ENCODE measurements around the gene PALLD. TPM values are rescaled to one million over a fixed set of nuclear protein-coding genes. Genes with fewer than 3 reads are reported as not detected.

The PALLD gene
- total and polyA plus RNA-seq, 2 of the 8 experiments (the other 6 are each of a cell fraction or from before 2014, with no cell fraction given): 10.5 to 25.0 TPM

GRCh38 chr4:168580228-168580627 lies 83.4 kb downstream of the PALLD start:
- CTCF ChIA-PET (ENCODE audit: partially characterized antibody): interaction anchor here (0.6 kb wide), 1 partner anchor 51 kb away, joined by 3 read pairs; no protein-coding TSS in a partner anchor
- Histone ChIP-seq H3K36me3 (ENCODE audit: control insufficient read depth in 2 of 4, insufficient read depth in 4 of 4, low read length in 3 of 4) (no peaks in the 10 kb centered on the region), H3K4me2 (ENCODE audit: insufficient read depth in 1 of 2, low read depth in 2 of 2, low read length in 2 of 2) (no peak overlapping the region), H4K8ac (ENCODE audit: extremely low read depth, insufficient read depth, low read length) (no peak overlapping the region), H3K79me2 (ENCODE audit: control insufficient read depth in 1 of 2, insufficient read depth in 2 of 2, low read length in 2 of 2) (no peaks in the 10 kb centered on the region), H3K79me1 (ENCODE audit: low read depth, low read length) (no peaks in the 10 kb centered on the region), H3K23me2 (ENCODE audit: low read depth, low read length) (no peaks in the 10 kb centered on the region), H4K5ac (ENCODE audit: insufficient read length, low read depth, low read length) (no peak overlapping the region), H3K14ac (ENCODE audit: insufficient read length) (no peak overlapping the region), H3K56ac (replicated peaks; ENCODE audit: insufficient read length, low read depth, low read length) (no peak overlapping the region), H2BK20ac (ENCODE audit: low read length) (no peak overlapping the region), H3K18ac (ENCODE audit: extremely low read depth, low read length) (no peak overlapping the region), H2AFZ (ENCODE audit: low read length) (no peak overlapping the region), H3K4me1 (replicated peaks in 1 of 4; ENCODE audit: control insufficient read depth in 3 of 4, insufficient read depth in 4 of 4, low read length in 3 of 4) (no peaks in the 10 kb centered on the region), H3K27ac (ENCODE audit: low read depth, low read length) (no peak overlapping the region), H3K4ac (replicated peaks; ENCODE audit: insufficient read length, low read depth, low read length) (no peak overlapping the region), H4K91ac (replicated peaks; ENCODE audit: insufficient read length, low read length) (no peak overlapping the region), H2AK5ac (ENCODE audit: low read depth, low read length) (no peak overlapping the region), H3K4me3 (ENCODE audit: extremely low read depth in 1 of 4, insufficient read depth in 2 of 4, low read depth in 3 of 4, low read length in 4 of 4) (no peak overlapping the region), H2BK5ac (ENCODE audit: low read depth, low read length) (no peak overlapping the region), H3K23ac (ENCODE audit: insufficient read length) (no peak overlapping the region), H4K20me1 (replicated peaks in 1 of 2; ENCODE audit: control insufficient read depth in 1 of 2, insufficient read depth in 2 of 2, low read length in 2 of 2) (no peaks in the 10 kb centered on the region), H3K9ac (replicated peaks in 1 of 4; ENCODE audit: extremely low read depth in 1 of 4, low read depth in 3 of 4, low read length in 3 of 4) (no peak overlapping the region), H2BK15ac (ENCODE audit: low read length) (no peak overlapping the region), H2BK120ac (replicated peaks; ENCODE audit: low read depth, low read length) (no peak overlapping the region), H3K27me3 (replicated peaks in 1 of 4; ENCODE audit: control insufficient read depth in 3 of 4, extremely low read depth in 1 of 4, insufficient read depth in 3 of 4, low read length in 3 of 4) (no peaks in the 10 kb centered on the region), H2BK12ac (ENCODE audit: low read depth, low read length) (no peak overlapping the region), H3K9me3 (ENCODE audit: insufficient read depth in 2 of 2, low read depth in 1 of 2, low read length in 1 of 2) (no peaks in the 10 kb centered on the region)
- POLR2A ChIA-PET (ENCODE audit: partially characterized antibody): no interaction called here
- FAIRE-seq (no peak), DNase-seq (ENCODE audit: low read depth in 1 of 2, low spot score in 2 of 2) (no peak)
- 98% methylated on average over 2 of the region's 2 CpGs; no CpG with 5 or more reads in 1 of the 2 experiments for WGBS, 2 experiments (ENCODE audit: extremely low coverage in 1 of 2, insufficient coverage in 1 of 2, insufficient read length in 1 of 2, insufficient replicate concordance in 2 of 2, low coverage in 1 of 2, low lambda C conversion rate in 2 of 2, missing lambda C conversion rate in 1 of 2)
- TF ChIP-seq BACH1 (IDR thresholded peaks at IDR 0.05; ENCODE audit: low read length): no peak
- no peak for TF ChIP-seq POLR2AphosphoS5 (IDR thresholded peaks at IDR 0.05; ENCODE audit: low read depth, low read length)
- no peak for TF ChIP-seq TAF1 (IDR thresholded peaks at IDR 0.05; ENCODE audit: low read depth, low read length)
- TF ChIP-seq RFX5 (IDR thresholded peaks at IDR 0.05; ENCODE audit: borderline replicate concordance, low read depth, low read length): no peak
- TF ChIP-seq USF2 (IDR thresholded peaks at IDR 0.05; ENCODE audit: low read length): no peak
- TF ChIP-seq POLR2A (IDR thresholded peaks at IDR 0.05; ENCODE audit: control extremely low read depth in 1 of 2, low read depth in 2 of 2, low read length in 2 of 2): no peak
- TF ChIP-seq HDAC2 (IDR thresholded peaks at IDR 0.05; ENCODE audit: borderline replicate concordance in 1 of 2, low read depth in 2 of 2, low read length in 2 of 2): no peak
- no peak for TF ChIP-seq SIRT6 (IDR thresholded peaks at IDR 0.05; ENCODE audit: low read length)
- no peak for TF ChIP-seq NRF1 (IDR thresholded peaks at IDR 0.05; ENCODE audit: low read depth, low read length)
- no peak for TF ChIP-seq CBX5 (IDR thresholded peaks at IDR 0.05; ENCODE audit: low read depth, low read length)
- TF ChIP-seq JUN (IDR thresholded peaks at IDR 0.05; ENCODE audit: low read depth, low read length): no peak
- TF ChIP-seq HDAC6 (IDR thresholded peaks at IDR 0.05; ENCODE audit: low read depth, low read length): no peak

Measured in H1 (cell line).